Midbrain (tissue), 1 donor: Measurements from ENCODE around the gene CD83.
"Not testable (repeated sequence)": the region's sequence is repeated elsewhere in the genome, so short reads cannot be mapped to it uniquely, and the experiment has no call there.

Experiments used
- DNase-seq: peaks from one replicate; lab custom pipeline; 2025; lab: John Stamatoyannopoulos, UW

Gene CD83

GRCh38 chr6:14117158-14118090, at the start of gene CD83:
TSS of gene CD83 (plus strand) at chr6:14117772. CDS start at chr6:14117812, 40 bp downstream.
- peak; percentile 72 for DNase-seq

- DNase-seq: no peak
Observed at GRCh38 chr6:14068133-14068532, 49.4 kb upstream of the CD83 start.

GRCh38 chr6:14068623-14069022, 48.9 kb upstream of the CD83 start:
- no peak for DNase-seq

- no peak for DNase-seq
Observed at GRCh38 chr6:14070457-14070856, 47.1 kb upstream of the CD83 start.

- no peak for DNase-seq
Observed at GRCh38 chr6:14072084-14072483, 45.5 kb upstream of the CD83 start.

- not testable (repeated sequence) for DNase-seq
Observed at GRCh38 chr6:14073561-14074354, 43.8 kb upstream of the CD83 start.

- DNase-seq: no peak
Observed at GRCh38 chr6:14074476-14075094, 43.0 kb upstream of the CD83 start.

GRCh38 chr6:14075095-14075503, 42.5 kb upstream of the CD83 start:
- DNase-seq: no peak

GRCh38 chr6:14077193-14077867, 40.2 kb upstream of the CD83 start:
- DNase-seq: no peak

GRCh38 chr6:14079433-14079832, 38.1 kb upstream of the CD83 start:
- no peak for DNase-seq

- no peak for DNase-seq
Observed at GRCh38 chr6:14079971-14080370, 37.6 kb upstream of the CD83 start.

- DNase-seq: no peak
Observed at GRCh38 chr6:14081126-14081525, 36.4 kb upstream of the CD83 start.

- DNase-seq: no peak
Observed at GRCh38 chr6:14082771-14083170, 34.8 kb upstream of the CD83 start.

- DNase-seq: no peak
Observed at GRCh38 chr6:14083262-14083661, 34.3 kb upstream of the CD83 start.

- DNase-seq: no peak
Observed at GRCh38 chr6:14083751-14084150, 33.8 kb upstream of the CD83 start.

- no peak for DNase-seq
Observed at GRCh38 chr6:14084388-14084787, 33.2 kb upstream of the CD83 start.

- no peak for DNase-seq
Observed at GRCh38 chr6:14085176-14085787, 32.3 kb upstream of the CD83 start.

GRCh38 chr6:14086701-14087100, 30.9 kb upstream of the CD83 start:
- DNase-seq: no peak

- DNase-seq: no peak
Observed at GRCh38 chr6:14088600-14089192, 28.9 kb upstream of the CD83 start.

GRCh38 chr6:14089224-14089623, 28.3 kb upstream of the CD83 start:
- DNase-seq: no peak

- no peak for DNase-seq
Observed at GRCh38 chr6:14091339-14091978, 26.1 kb upstream of the CD83 start.
